Mucosa of stomach (tissue), 1 donor: ENCODE results near the gene PILRB.
"Not testable (repeated sequence)": the region's sequence is repeated elsewhere in the genome, so short reads cannot be mapped to it uniquely, and the experiment has no call there.

Source experiments
- H3K27me3 ChIP-seq: one replicate; pipeline ENCODE4 v1.7.0; 2013; ENCODE audit warnings: mild to moderate bottlenecking, low read length; ENCODE audit not compliant: control insufficient read depth, insufficient read depth
- H3K36me3 ChIP-seq: one replicate; pipeline ENCODE4 v1.7.0; 2013; ENCODE audit warnings: low read length; ENCODE audit not compliant: control insufficient read depth, insufficient read depth
- H3K4me1 ChIP-seq: one replicate; pipeline ENCODE4 v1.7.0; 2013; ENCODE audit warnings: mild to moderate bottlenecking, low read length; ENCODE audit not compliant: control insufficient read depth, insufficient read depth
- H3K4me3 ChIP-seq: one replicate; pipeline ENCODE4 v1.7.0; 2013; ENCODE audit warnings: low read length
- H3K9ac ChIP-seq: one replicate; pipeline ENCODE4 v1.7.0; 2013; ENCODE audit warnings: mild to moderate bottlenecking, low read length, moderate library complexity
- H3K9me3 ChIP-seq: one replicate; pipeline ENCODE4 v1.7.0; 2013; ENCODE audit warnings: mild to moderate bottlenecking, low read length, moderate library complexity; ENCODE audit not compliant: control insufficient read depth
- donor health status: Pancreatic carcinoma.

PILRB gene

GRCh38 chr7:100360135-100360854 is 2.4 kb downstream of the PILRB start:
- no peaks in the 10 kb centered on the region for H3K27me3 ChIP-seq
- no peaks in the 10 kb centered on the region for H3K9me3 ChIP-seq
- no peak overlapping the region for H3K4me3 ChIP-seq
- H3K9ac ChIP-seq, result no peak overlapping the region
- no peaks in the 10 kb centered on the region for H3K4me1 ChIP-seq
- peaks cover 8% of the 10 kb centered on the region for H3K36me3 ChIP-seq

GRCh38 chr7:100363098-100363497 is 5.2 kb downstream of the PILRB start:
- Histone ChIP-seq H3K36me3 (peaks cover 8% of the 10 kb centered on the region), H3K4me1 (no peaks in the 10 kb centered on the region), H3K9me3 (no peaks in the 10 kb centered on the region), H3K27me3 (no peaks in the 10 kb centered on the region), H3K4me3 (no peak overlapping the region), H3K9ac (no peak overlapping the region)

- H3K27me3 ChIP-seq, H3K9me3 ChIP-seq, H3K4me1 ChIP-seq, H3K36me3 ChIP-seq, H3K4me3 ChIP-seq, H3K9ac ChIP-seq: not testable (repeated sequence)
Measured at GRCh38 chr7:100363797-100364196, 5.9 kb downstream of the PILRB start.

GRCh38 chr7:100364480-100364879 is 6.6 kb downstream of the PILRB start:
- H3K4me3 ChIP-seq, result no peak overlapping the region
- H3K27me3 ChIP-seq, result no peaks in the 10 kb centered on the region
- H3K4me1 ChIP-seq, result no peaks in the 10 kb centered on the region
- H3K9ac ChIP-seq, result no peak overlapping the region
- H3K36me3 ChIP-seq, result peaks cover under 1% of the 10 kb centered on the region
- H3K9me3 ChIP-seq, result no peaks in the 10 kb centered on the region

- not testable (repeated sequence) for H3K4me3 ChIP-seq, H3K4me1 ChIP-seq, H3K9ac ChIP-seq, H3K9me3 ChIP-seq, H3K36me3 ChIP-seq, H3K27me3 ChIP-seq
Measured at GRCh38 chr7:100365998-100366367, 8.1 kb downstream of the PILRB start.

GRCh38 chr7:100366411-100367250 is 8.7 kb downstream of the PILRB start:
- H3K9me3 ChIP-seq, result no peaks in the 10 kb centered on the region
- H3K9ac ChIP-seq, result no peak overlapping the region
- no peaks in the 10 kb centered on the region for H3K4me1 ChIP-seq
- no peaks in the 10 kb centered on the region for H3K27me3 ChIP-seq
- H3K36me3 ChIP-seq, result no peaks in the 10 kb centered on the region
- H3K4me3 ChIP-seq, result no peak overlapping the region

GRCh38 chr7:100367251-100367620 is 9.3 kb downstream of the PILRB start:
- no peaks in the 10 kb centered on the region for H3K36me3 ChIP-seq

GRCh38 chr7:100367676-100368613 is 10.0 kb downstream of the PILRB start:
- H3K9ac ChIP-seq, result no peak overlapping the region
- no peaks in the 10 kb centered on the region for H3K4me1 ChIP-seq
- H3K4me3 ChIP-seq, result no peak overlapping the region
- H3K27me3 ChIP-seq, result no peaks in the 10 kb centered on the region
- H3K9me3 ChIP-seq, result no peaks in the 10 kb centered on the region
- H3K36me3 ChIP-seq, result no peaks in the 10 kb centered on the region

More at GRCh38 chr7:100367251-100367620, 9.3 kb downstream of the PILRB start:
- Histone ChIP-seq H3K9me3 (no peaks in the 10 kb centered on the region), H3K4me1 (no peaks in the 10 kb centered on the region), H3K27me3 (no peaks in the 10 kb centered on the region), H3K4me3 (no peak overlapping the region), H3K9ac (no peak overlapping the region)

GRCh38 chr7:100369105-100369504 is 11.2 kb downstream of the PILRB start:
- H3K4me3 ChIP-seq, result no peak overlapping the region
- no peak overlapping the region for H3K9ac ChIP-seq
- no peaks in the 10 kb centered on the region for H3K27me3 ChIP-seq
- no peaks in the 10 kb centered on the region for H3K4me1 ChIP-seq
- no peaks in the 10 kb centered on the region for H3K36me3 ChIP-seq
- H3K9me3 ChIP-seq, result no peaks in the 10 kb centered on the region

- Histone ChIP-seq H3K4me3 (no peak overlapping the region), H3K36me3 (no peaks in the 10 kb centered on the region), H3K9ac (no peak overlapping the region), H3K4me1 (no peaks in the 10 kb centered on the region), H3K9me3 (no peaks in the 10 kb centered on the region), H3K27me3 (no peaks in the 10 kb centered on the region)
Measured at GRCh38 chr7:100370303-100370702, 12.4 kb downstream of the PILRB start.

GRCh38 chr7:100370746-100371145 is 12.8 kb downstream of the PILRB start:
- Histone ChIP-seq H3K36me3 (no peaks in the 10 kb centered on the region), H3K4me3 (no peak overlapping the region), H3K4me1 (no peaks in the 10 kb centered on the region), H3K9me3 (no peaks in the 10 kb centered on the region), H3K9ac (no peak overlapping the region), H3K27me3 (no peaks in the 10 kb centered on the region)
